Limb (tissue), 2 donors: ENCODE data around the gene MT1A.

Experiments used
- DNase-seq, 2 donors: peaks; one replicate each; pipeline ENCODE4 v3.0.0-alpha.2; 2016; ENCODE audit errors: extremely low spot score in 2 of 2

MT1A gene

GRCh38 chr16:56637814-56638750 is at the start of gene MT1A:
Gene MT1A (plus strand): TSS chr16:56638666. CDS start chr16:56638739, 73 bp downstream.
- DNase-seq: peak in 1 of 2 donors; percentile 49

- no peak for DNase-seq
Measured at GRCh38 chr16:56588781-56589140, 49.7 kb upstream of the MT1A start.

DNA sequence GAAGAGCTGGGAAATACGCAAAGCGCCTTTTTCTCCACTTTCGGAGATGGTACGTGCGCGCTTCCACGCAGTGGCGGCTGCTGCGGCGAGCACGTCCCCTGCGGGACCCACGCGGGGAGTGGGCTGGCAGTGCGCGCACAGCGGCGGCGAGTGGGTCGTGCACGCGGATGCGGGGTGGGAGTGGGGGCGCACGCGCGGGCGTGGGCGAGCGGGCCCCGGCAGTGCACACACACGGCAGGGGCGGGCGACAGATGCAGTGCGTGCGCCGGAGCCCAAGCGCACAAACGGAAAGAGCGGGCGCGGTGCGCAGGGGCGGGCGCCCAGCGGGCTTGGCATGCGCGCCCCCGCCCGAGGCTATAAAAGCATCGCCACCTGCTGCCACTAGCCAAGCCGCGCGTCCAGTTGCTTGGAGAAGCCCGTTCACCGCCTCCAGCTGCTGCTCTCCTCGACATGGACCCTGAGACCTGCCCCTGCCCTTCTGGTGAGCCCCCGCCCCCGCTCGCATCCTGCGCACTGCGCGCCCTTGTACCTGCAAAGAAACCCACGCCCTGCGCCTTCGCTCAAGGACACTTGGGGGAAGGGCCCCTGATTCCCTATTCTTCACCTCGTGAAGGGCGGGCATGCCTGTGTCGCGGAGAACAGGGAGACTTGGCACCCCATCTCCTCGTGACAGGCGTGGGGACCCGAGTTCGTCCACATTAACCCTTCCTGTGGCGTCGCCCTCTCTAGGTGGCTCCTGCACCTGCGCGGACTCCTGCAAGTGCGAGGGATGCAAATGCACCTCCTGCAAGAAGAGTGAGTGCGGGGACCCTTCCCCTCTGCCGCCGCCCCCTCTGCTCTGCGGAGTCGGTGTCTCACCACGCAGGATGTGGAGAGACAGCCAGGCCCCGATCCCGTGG is 49.1 kb upstream of the MT1A start, which contains the start of gene MT3:
MT3 (plus strand) TSS at position 388 of the 899 bp plus-strand sequence; CDS start at position 451, 63 bp downstream.
- DNase-seq: peak in 1 of 2 donors; percentile 69

DNA sequence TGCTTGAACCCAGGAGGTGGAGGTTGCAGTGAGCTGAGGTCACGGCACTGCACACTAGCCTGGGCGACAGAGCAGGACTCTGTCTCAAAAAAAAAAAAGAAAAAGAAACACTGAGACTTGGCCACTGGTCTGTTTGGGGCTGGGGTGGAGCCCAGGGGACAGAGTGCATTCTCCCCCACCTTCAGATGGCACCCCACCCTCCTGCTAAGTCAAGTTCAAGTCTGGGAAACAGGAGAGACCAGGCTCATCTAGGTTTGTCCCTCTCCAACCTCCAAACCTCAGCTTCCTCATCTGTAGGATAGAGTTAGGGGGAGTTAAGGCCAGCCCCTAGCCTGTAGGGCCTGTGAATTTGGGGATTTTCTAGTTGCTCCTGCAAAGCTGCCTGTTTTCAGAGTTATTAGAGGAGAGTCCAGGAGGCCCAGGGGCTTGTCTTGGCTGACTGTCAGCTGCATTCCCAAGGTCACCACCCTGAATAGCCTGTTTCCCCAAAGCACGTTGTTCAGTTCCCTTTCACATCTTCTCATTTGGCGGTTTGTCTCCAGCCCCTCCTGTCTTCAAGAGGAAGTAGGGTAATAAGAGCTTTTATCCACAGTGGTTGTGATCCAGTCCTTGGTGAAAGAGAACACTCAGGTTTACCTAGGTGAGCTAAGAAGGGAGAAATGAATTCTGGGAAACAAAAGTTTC is 46.9 kb upstream of the MT1A start:
- DNase-seq: no peak

- DNase-seq: no peak
Measured at GRCh38 chr16:56593573-56594291, 44.7 kb upstream of the MT1A start.

DNA sequence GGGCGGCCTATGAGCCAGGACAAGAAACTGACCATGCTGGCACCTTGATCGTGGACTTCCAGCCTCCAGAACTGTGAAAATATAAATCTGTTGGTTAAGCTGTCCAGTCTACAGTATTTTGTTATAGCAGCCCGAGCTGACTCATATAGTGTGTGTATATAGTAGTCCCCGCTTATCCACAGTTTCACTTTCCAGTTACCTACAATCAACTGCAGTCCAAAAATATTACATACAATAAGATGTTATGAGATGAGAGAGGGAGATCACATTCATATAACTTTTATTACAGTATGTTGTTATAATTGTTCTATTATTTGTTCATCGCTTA is 44.2 kb upstream of the MT1A start:
- no peak for DNase-seq

- DNase-seq: no peak
Measured at GRCh38 chr16:56600398-56600999, 38.0 kb upstream of the MT1A start.

DNA sequence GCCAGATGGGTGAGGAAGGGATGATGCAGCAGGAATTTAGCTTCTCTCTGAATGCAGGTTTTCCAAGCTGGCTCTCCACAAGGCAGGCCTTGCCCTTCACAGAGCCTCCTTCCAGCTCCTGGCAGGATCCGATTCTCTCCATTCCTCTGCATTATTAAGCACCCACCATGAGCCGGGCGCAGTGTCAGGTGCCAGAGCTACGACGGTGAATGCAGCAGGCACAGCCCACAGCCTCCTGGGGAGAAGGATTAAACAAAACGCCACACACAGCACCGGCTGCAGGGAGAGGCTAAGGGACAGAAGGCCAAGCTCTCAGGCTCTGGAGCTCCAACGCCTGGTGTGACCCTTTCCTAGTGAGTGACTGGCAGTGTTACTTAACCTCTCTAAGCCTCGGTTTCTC is 37.1 kb upstream of the MT1A start:
- no peak for DNase-seq

GRCh38 chr16:56603589-56603988 is 34.9 kb upstream of the MT1A start:
- no peak for DNase-seq

DNA sequence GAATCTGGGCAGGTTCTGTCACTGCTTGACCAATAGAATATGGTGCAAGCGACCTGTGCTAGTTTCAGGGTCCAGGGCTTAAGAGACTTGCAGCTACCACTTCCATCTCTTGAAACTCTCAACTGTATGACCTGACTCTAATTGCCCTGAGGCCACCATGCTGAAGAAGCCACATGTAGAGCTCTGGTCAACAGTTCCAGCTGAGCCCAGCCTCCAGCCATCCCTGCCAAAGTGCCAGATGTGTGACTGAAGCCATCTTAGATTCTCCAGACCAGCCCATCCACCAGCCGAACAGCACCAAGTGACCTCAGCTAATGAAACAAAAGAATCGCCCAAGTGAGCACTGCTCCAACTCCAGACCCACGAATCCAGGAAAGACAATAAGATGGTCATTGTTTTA is 33.5 kb upstream of the MT1A start:
- DNase-seq: no peak

- no peak for DNase-seq
Measured at GRCh38 chr16:56605475-56605874, 33.0 kb upstream of the MT1A start.

DNA sequence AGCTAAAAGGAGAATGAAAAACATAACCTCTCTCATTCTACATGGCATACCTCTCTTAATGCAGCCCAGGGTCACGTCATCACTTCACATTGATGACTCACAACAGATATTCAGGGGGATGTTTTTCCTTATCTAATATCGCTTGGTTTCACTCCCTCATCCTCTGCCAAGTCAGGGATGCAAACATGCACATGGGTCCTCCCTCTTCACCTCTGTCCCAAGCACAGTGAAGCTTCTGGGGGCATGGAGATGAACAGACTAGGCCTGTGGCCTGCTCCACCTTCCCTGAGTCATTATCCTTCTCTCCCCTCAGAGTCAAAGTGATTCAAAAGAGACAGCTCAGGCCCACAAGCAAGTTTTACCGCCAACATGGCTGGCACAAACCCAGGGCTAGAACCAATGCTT is 32.4 kb upstream of the MT1A start:
- DNase-seq: no peak

- DNase-seq: peak in 1 of 2 donors; percentile 29
Measured at GRCh38 chr16:56606476-56607108, 31.9 kb upstream of the MT1A start.

- DNase-seq: peak; percentile 53
Measured at GRCh38 chr16:56607109-56607618, 31.3 kb upstream of the MT1A start.

- no peak for DNase-seq
Measured at GRCh38 chr16:56607675-56608042, 30.8 kb upstream of the MT1A start.

- peak; percentile 85 to 93 for DNase-seq
Measured at GRCh38 chr16:56608043-56608875, 30.2 kb upstream of the MT1A start, which contains the start of gene MT2A. Gene MT2A (plus strand): TSS chr16:56608584. CDS start chr16:56608656, 72 bp downstream.

DNA sequence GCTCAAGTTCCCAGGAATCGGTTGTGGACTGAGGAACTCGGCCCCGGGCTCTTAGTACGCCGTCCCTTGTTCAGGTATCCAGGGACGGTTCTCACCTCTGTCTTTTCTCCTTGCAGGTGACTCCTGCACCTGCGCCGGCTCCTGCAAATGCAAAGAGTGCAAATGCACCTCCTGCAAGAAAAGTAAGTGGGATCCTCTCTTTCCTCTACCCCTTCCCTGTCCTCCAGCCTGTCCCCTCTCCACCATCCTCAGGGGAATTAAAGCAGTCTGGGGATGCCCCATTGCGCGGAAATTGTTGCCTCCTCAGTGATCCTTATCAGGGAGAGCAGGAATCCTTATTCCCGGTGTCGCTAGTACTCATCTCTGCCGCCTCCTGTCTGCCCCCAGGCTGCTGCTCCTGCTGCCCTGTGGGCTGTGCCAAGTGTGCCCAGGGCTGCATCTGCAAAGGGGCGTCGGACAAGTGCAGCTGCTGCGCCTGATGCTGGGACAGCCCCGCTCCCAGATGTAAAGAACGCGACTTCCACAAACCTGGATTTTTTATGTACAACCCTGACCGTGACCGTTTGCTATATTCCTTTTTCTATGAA is 29.5 kb upstream of the MT1A start:
- no peak for DNase-seq

GRCh38 chr16:56609463-56609921 is 29.0 kb upstream of the MT1A start:
- peak in 1 of 2 donors; percentile 29 for DNase-seq
